Psoas muscle (tissue), 8 donors: ENCODE data around the gene CFLAR. TPM values are rescaled to one million over a fixed set of nuclear protein-coding genes. Genes with fewer than 3 reads are reported as not detected.

Source experiments
- ATAC-seq, 4 donors: fragments of 200-7000 bp; cut with Tn5 transposase; one replicate each; pipeline ENCODE4 v1.9.1; 2020; ENCODE audit warnings: moderate library complexity in 3 of 4, mild to moderate bottlenecking in 2 of 4
- DNase-seq, 2 donors: peaks; one replicate each; pipeline ENCODE4 v3.0.0-alpha.2; 2020
- H3K27ac ChIP-seq: fragments of 200-600 bp; one replicate; pipeline ENCODE4 v1.8.0; 2022
- H3K27me3 ChIP-seq, 3 donors: fragments of 200-600 bp in 1 of 3; one replicate each; pipeline versions ENCODE4 v1.6.1 to v1.8.0; 2013 to 2022; ENCODE audit warnings: low read length in 2 of 3, mild to moderate bottlenecking in 2 of 3, moderate library complexity in 1 of 3; ENCODE audit not compliant: insufficient read depth in 3 of 3
- H3K36me3 ChIP-seq, 2 donors: fragments of 200-600 bp in 1 of 2; one replicate each; pipeline versions ENCODE4 v1.6.1 to v1.8.0; 2013 to 2022; ENCODE audit warnings: low read depth in 1 of 2, mild to moderate bottlenecking in 1 of 2, moderate library complexity in 1 of 2; ENCODE audit not compliant: insufficient read depth in 1 of 2
- H3K4me1 ChIP-seq: fragments of 200-600 bp; one replicate; pipeline ENCODE4 v1.8.0; 2022
- H3K4me3 ChIP-seq: fragments of 200-600 bp; one replicate; pipeline ENCODE4 v1.8.0; 2022; ENCODE audit warnings: mild to moderate bottlenecking
- H3K9me3 ChIP-seq: fragments of 200-600 bp; one replicate; pipeline ENCODE4 v1.8.0; 2022
- WGBS, 3 donors: extraction: QIAGEN DNeasy Blood & Tissue Kit; methylation state at CpG; one replicate each; pipeline versions ENCODE4 v1.1.6 to v1.1.7; 2013; 5-methylcytosine and 5-hydroxymethylcytosine counted together
- intact Hi-C, 2 donors: fragments of 100-400 bp; cut with DNase I; formaldehyde crosslinking; loops; one replicate each; pipeline versions ENCODE4 v1.11.0 to v1.14.2; 2022
- polyA plus RNA-seq, 3 donors: library from polyadenylated mRNA; stranded (reverse); fragments of 200-250 nt; gene quantifications; one replicate each; pipeline ENCODE4 v1.2.3, GENCODE V29; 2013
- total RNA-seq, 4 donors: library from RNA; stranded (reverse); fragmentation: NEBNext Ultra II Directional in 2 of 4; extraction: Animal tissue kit (Norgen Biotek cat#: 25700) in 2 of 4; gene quantifications; one replicate each; pipeline versions ENCODE4 v1.2.1 to v1.2.4, GENCODE V29; 2021 to 2023
- TF ChIP-seq, protein P1 (sequence below): fragments of 200-600 bp; IDR thresholded peaks from one replicate; pipeline ENCODE4 v1.8.0; 2022; ENCODE audit warnings: antibody characterized with exemption
- donor health status: healthy with polysubstance abuse.
- donor health status: DM: no; HTN: no; CAD: no; lungs with moderate emphysema.
- donor health status: Bipolar disorder and iron deficiency.
- donor health status: healthy.
- donor health status: DM: yes; HTN: yes; CAD: no.
- donor health status: DM: no; HTN: no; CAD: no.
- donor health status: DM: no; HTN: no; CAD: no.
- donor health status: DM: yes; HTN: yes; CAD: no.

CFLAR gene
- total and polyA plus RNA-seq, 7 donors = 84.7 to 358 (median 340) TPM

DNA sequence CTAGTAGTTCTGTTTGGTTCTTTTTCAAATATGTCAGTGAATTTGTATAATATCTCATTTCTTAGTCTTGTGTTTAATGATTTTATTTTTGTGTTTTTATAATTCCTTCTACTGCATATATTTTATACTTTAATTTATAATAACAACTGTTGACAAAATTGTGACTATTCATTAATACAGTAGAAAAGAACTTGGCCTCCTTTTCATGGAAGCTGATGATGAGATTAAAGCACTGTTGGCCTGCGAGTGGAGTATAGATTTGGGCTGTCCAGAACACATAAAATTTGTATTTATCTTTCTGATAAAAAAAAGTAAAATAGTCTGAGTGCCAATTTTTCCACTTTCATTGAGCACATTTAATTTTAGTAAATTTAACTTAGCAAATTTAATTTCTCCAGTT, 12.1 kb downstream of the CFLAR start:
- peak overlapping the region; percentile 100 for H3K27ac ChIP-seq
- H3K4me3 ChIP-seq = peak overlapping the region; percentile 100
- peaks cover 93% of the 10 kb centered on the region for H3K4me1 ChIP-seq
- no peak for ATAC-seq
- TF ChIP-seq, protein P1, sequence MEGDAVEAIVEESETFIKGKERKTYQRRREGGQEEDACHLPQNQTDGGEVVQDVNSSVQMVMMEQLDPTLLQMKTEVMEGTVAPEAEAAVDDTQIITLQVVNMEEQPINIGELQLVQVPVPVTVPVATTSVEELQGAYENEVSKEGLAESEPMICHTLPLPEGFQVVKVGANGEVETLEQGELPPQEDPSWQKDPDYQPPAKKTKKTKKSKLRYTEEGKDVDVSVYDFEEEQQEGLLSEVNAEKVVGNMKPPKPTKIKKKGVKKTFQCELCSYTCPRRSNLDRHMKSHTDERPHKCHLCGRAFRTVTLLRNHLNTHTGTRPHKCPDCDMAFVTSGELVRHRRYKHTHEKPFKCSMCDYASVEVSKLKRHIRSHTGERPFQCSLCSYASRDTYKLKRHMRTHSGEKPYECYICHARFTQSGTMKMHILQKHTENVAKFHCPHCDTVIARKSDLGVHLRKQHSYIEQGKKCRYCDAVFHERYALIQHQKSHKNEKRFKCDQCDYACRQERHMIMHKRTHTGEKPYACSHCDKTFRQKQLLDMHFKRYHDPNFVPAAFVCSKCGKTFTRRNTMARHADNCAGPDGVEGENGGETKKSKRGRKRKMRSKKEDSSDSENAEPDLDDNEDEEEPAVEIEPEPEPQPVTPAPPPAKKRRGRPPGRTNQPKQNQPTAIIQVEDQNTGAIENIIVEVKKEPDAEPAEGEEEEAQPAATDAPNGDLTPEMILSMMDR = no peak
- H3K27me3 ChIP-seq = no peaks in the 10 kb centered on the region
- 24 to 40% (median 30%) methylated on average over 1 of the region's 1 CpG for WGBS, 3 donors
- DNase-seq = no peak
- intact Hi-C loops = no loop called here
- no peaks in the 10 kb centered on the region for H3K9me3 ChIP-seq
- peaks cover 2 to 21% of the 10 kb centered on the region in 2 donors for H3K36me3 ChIP-seq

DNA sequence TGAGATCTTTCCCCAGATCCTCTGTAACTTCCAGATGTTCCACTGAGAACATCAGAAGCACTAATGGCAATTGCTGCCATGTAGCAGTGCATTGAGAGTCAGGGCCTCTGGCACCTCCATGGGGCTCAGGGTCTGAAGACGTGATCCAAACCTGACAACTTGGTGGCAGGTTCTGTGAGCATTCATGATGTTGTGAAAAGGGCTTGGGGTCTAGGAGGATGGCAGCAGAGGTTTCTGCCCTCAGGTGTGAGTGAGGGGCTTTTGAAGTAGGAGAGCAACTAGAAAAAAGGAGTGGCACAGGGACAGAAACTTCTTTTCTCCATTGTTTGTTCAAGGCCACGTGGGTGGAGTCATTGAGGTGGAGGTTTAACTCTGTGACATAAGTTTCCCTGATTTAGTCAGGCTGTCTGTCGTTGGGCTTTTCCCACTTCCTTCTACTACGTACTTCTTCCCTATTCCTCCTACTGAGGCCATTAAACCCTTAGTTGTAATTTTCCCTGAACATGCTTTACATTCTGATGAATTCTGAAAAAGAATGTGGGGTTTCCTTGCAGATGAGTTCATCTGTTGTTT, 13.1 kb downstream of the CFLAR start:
- peaks cover 2 to 30% of the 10 kb centered on the region in 2 donors for H3K36me3 ChIP-seq
- H3K9me3 ChIP-seq = no peaks in the 10 kb centered on the region
- peak overlapping the region; percentile 100 for H3K4me3 ChIP-seq
- ATAC-seq = peak in 1 of 4 donors; percentile 23
- TF ChIP-seq, protein P1 = no peak
- H3K27me3 ChIP-seq = no peaks in the 10 kb centered on the region
- H3K27ac ChIP-seq = peak overlapping the region; percentile 100
- 32 to 45% (median 37%) methylated on average over 4 of the region's 4 CpGs for WGBS, 3 donors
- peaks cover 89% of the 10 kb centered on the region for H3K4me1 ChIP-seq
- DNase-seq = no peak
- intact Hi-C loops = no loop called here

DNA sequence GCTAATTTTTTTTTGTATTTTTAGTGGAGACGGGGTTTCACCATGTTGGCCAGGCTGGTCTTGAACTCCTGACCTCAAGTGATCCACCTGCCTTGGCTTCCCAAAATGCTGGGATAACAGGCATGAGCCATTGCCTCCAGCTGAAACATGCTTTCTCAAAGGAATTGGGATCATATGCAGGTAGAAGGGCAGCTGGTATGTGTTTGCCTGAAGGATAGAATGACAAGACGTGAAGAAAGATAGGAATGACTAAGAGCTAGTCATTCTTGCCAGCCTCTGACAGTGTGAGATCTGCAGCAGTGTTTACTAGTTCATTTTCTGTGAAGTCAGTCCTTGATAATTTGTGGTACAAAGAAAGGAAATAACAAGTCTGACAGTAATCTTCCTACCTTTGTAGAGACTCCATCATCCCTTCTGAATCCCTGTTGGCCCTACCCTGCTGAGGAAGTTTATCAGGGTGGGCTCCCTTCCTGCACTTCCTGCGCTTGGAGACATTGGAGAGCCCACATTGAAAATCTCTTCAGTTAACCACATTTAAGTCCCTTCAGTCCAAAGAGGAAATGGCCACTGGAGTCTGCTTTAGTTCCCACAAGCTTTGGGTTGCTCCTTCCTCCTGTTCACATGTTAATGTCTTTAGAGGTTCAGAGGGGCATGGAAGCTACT, 14.7 kb downstream of the CFLAR start:
- Histone ChIP-seq H3K27me3 (no peaks in the 10 kb centered on the region), H3K27ac (peak overlapping the region; percentile 100), H3K4me1 (peaks cover 87% of the 10 kb centered on the region), H3K4me3 (peak overlapping the region; percentile 100), H3K36me3 (peaks cover 2 to 47% of the 10 kb centered on the region in 2 donors), H3K9me3 (no peaks in the 10 kb centered on the region)
- intact Hi-C loops = no loop called here
- TF ChIP-seq, protein P1 = no peak
- DNase-seq (no peak), ATAC-seq (peak; percentile 74 to 80 (median 76))
- 32 to 46% (median 36%) methylated on average over 3 of the region's 3 CpGs for WGBS, 3 donors

DNA sequence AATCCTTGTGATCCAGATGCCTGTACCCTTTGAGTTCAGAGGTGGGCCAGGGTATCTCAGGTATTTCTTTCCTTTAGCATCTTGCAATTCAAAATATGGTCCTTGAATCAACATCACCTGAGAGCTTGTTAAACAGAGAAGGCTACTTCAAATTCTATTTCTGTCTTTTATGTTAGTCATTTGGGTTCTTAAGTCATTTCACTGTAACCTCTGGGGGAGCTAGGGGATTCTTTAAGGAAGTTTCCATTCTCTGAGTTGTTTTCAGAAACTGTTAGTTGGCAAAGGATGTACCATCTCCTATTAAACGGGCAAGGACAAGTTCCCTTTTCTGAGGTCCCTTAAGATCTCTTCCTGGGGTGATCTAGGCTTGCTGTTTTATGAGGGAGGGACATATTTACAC, 16.6 kb downstream of the CFLAR start:
- DNase-seq (no peak), ATAC-seq (no peak)
- WGBS, 3 donors = 47 to 58% (median 54%) methylated on average over 1 of the region's 1 CpG
- Histone ChIP-seq H3K9me3 (no peaks in the 10 kb centered on the region), H3K36me3 (peaks cover 9 to 65% of the 10 kb centered on the region in 2 donors), H3K4me1 (peaks cover 78% of the 10 kb centered on the region), H3K4me3 (peak overlapping the region; percentile 100), H3K27me3 (no peaks in the 10 kb centered on the region), H3K27ac (peak overlapping the region; percentile 100)
- intact Hi-C loops = no loop called here
- TF ChIP-seq, protein P1 = no peak
